ENCODE results near the gene TUBGCP6. TPM values are rescaled to one million over a fixed set of nuclear protein-coding genes. Genes with fewer than 3 reads are reported as not detected.

TUBGCP6 gene
- polyA plus RNA-seq, 1 donor from 2014 or later, result 74.5 TPM

- Histone ChIP-seq H3K9me3 (ENCODE audit: low read length) (no peaks in the 10 kb centered on the region), H3F3A (ENCODE audit: insufficient read depth, low read length, poor library complexity, severe bottlenecking) (no peaks in the 10 kb centered on the region), H4K20me1 (ENCODE audit: insufficient read depth) (no peaks in the 10 kb centered on the region), H3K27ac (ENCODE audit: low read length) (no peak overlapping the region), H3K79me2 (replicated peaks; ENCODE audit: insufficient read depth, low read length) (no peaks in the 10 kb centered on the region), H3K27me3 (ENCODE audit: insufficient read depth, low read depth, low read length) (no peaks in the 10 kb centered on the region), H3K4me2 (ENCODE audit: low read length) (no peak overlapping the region), H3K4me3 (ENCODE audit: low read length) (no peak overlapping the region), H3K9ac (ENCODE audit: low read length) (no peak overlapping the region), H3K36me3 (ENCODE audit: insufficient read depth, low read length) (no peaks in the 10 kb centered on the region), H3K9me2 (ENCODE audit: insufficient read depth, low read length) (no peaks in the 10 kb centered on the region), H2AFZ (ENCODE audit: low read depth, low read length) (no peak overlapping the region)
- TF ChIP-seq POLR2AphosphoS5 (IDR thresholded peaks at IDR 0.05), result no peak
- TF ChIP-seq EP300 (conservative IDR thresholded peaks at IDR 0.05; ENCODE audit: poor library complexity, severe bottlenecking), result no peak
- no peak for TF ChIP-seq TAF1 (IDR thresholded peaks at IDR 0.05; ENCODE audit: low read depth)
- no peak for TF ChIP-seq SMC3 (conservative IDR thresholded peaks at IDR 0.05; ENCODE audit: poor library complexity)
- TF ChIP-seq CTCF (IDR thresholded peaks at IDR 0.05; ENCODE audit: poor library complexity, severe bottlenecking), result no peak
- no peak for TF ChIP-seq REST (IDR thresholded peaks at IDR 0.05; ENCODE audit: borderline replicate concordance)
- no peak for TF ChIP-seq EZH2 (IDR thresholded peaks at IDR 0.05; ENCODE audit: borderline replicate concordance, insufficient read depth, low read length, poor library complexity, severe bottlenecking)
- no peak for TF ChIP-seq RAD21 (conservative IDR thresholded peaks at IDR 0.05)
- TF ChIP-seq MXI1 (conservative IDR thresholded peaks at IDR 0.05; ENCODE audit: poor library complexity, severe bottlenecking), result no peak
These were observed 66.4 kb downstream of the TUBGCP6 start for GRCh38 chr22:50178471-50178864.

GRCh38 chr22:50177537-50178470, 67.0 kb downstream of the TUBGCP6 start:
- no peaks in the 10 kb centered on the region for H3K79me2 ChIP-seq (replicated peaks; ENCODE audit: insufficient read depth, low read length)
- TF ChIP-seq EZH2 (IDR thresholded peaks at IDR 0.05; ENCODE audit: borderline replicate concordance, insufficient read depth, low read length, poor library complexity, severe bottlenecking) (no peak), REST (IDR thresholded peaks at IDR 0.05; ENCODE audit: borderline replicate concordance) (no peak), TAF1 (IDR thresholded peaks at IDR 0.05; ENCODE audit: low read depth) (no peak), EP300 (conservative IDR thresholded peaks at IDR 0.05; ENCODE audit: poor library complexity, severe bottlenecking) (no peak), SMC3 (conservative IDR thresholded peaks at IDR 0.05; ENCODE audit: poor library complexity) (no peak), RAD21 (conservative IDR thresholded peaks at IDR 0.05) (no peak), CTCF (IDR thresholded peaks at IDR 0.05; ENCODE audit: poor library complexity, severe bottlenecking) (no peak), POLR2AphosphoS5 (IDR thresholded peaks at IDR 0.05) (no peak), MXI1 (conservative IDR thresholded peaks at IDR 0.05; ENCODE audit: poor library complexity, severe bottlenecking) (no peak)
- H3K4me3 ChIP-seq (ENCODE audit: low read length), result no peak overlapping the region

More at GRCh38 chr22:50177537-50178470, 67.0 kb downstream of the TUBGCP6 start:
- Histone ChIP-seq H3F3A (ENCODE audit: insufficient read depth, low read length, poor library complexity, severe bottlenecking) (no peaks in the 10 kb centered on the region), H3K27me3 (ENCODE audit: insufficient read depth, low read depth, low read length) (no peaks in the 10 kb centered on the region), H3K4me2 (ENCODE audit: low read length) (no peak overlapping the region), H4K20me1 (ENCODE audit: insufficient read depth) (no peaks in the 10 kb centered on the region), H2AFZ (ENCODE audit: low read depth, low read length) (no peak overlapping the region), H3K9me3 (ENCODE audit: low read length) (no peaks in the 10 kb centered on the region), H3K36me3 (ENCODE audit: insufficient read depth, low read length) (no peaks in the 10 kb centered on the region), H3K9me2 (ENCODE audit: insufficient read depth, low read length) (no peaks in the 10 kb centered on the region), H3K9ac (ENCODE audit: low read length) (no peak overlapping the region), H3K27ac (ENCODE audit: low read length) (no peak overlapping the region)

All from neural cell (in vitro differentiated cells).